C4-2B (cell line): ENCODE results near the gene ATP11B.

Source experiments
- ZFX ChIP-seq: fragments of 450-650 bp; IDR thresholded peaks from 2 replicates; pipeline ENCODE4 v1.6.1; 2017
- TF ChIP-seq, protein P1 (sequence below): fragments of 450-650 bp; conservative IDR thresholded peaks from 2 replicates; pipeline ENCODE4 v1.5.1; 2017; ENCODE audit warnings: mild to moderate bottlenecking

DNA sequence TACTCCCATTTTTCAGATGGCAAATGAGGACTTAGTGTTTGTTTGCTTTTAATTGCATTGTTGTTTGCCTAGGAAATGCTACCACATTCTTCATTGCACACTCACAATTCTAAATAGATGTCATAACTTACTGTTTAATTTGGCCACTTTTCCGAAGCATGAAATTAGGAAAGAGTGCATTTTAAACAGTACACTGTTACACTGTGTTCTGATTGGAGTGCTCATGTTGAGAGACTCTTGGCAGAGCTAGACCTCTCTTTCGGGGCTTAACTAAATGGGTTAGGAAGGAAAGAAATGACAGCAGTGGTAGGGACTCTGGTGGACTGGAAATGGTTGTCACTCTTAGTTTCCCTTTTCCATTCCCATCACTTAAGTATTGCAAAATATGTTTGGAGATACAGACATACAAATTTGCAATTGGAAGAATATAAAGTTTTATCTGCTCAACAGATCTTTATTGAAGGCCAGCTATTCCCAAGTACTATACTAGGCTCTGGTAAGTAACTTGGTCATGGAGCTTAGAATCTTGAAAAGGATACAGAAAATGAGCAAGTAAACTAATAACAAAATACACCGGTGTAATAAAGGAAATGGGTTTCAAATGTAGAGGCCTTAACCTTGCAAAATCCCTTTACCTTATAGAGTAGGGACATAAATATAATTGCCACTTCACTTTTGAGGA, 96.8 kb downstream of the ATP11B start:
- TF ChIP-seq, protein P1, sequence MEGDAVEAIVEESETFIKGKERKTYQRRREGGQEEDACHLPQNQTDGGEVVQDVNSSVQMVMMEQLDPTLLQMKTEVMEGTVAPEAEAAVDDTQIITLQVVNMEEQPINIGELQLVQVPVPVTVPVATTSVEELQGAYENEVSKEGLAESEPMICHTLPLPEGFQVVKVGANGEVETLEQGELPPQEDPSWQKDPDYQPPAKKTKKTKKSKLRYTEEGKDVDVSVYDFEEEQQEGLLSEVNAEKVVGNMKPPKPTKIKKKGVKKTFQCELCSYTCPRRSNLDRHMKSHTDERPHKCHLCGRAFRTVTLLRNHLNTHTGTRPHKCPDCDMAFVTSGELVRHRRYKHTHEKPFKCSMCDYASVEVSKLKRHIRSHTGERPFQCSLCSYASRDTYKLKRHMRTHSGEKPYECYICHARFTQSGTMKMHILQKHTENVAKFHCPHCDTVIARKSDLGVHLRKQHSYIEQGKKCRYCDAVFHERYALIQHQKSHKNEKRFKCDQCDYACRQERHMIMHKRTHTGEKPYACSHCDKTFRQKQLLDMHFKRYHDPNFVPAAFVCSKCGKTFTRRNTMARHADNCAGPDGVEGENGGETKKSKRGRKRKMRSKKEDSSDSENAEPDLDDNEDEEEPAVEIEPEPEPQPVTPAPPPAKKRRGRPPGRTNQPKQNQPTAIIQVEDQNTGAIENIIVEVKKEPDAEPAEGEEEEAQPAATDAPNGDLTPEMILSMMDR: no peak
- no peak for TF ChIP-seq ZFX
